LNCaP clone FGC (cell line): ENCODE measurements around the gene CHRND.
"Not testable (repeated sequence)": the region's sequence is repeated elsewhere in the genome, so short reads cannot be mapped to it uniquely, and the experiment has no call there.

Source experiments
- DNase-seq: peaks from one replicate; pipeline ENCODE4 v3.0.0-alpha.2; 2011; ENCODE audit warnings: low read depth
- H3K4me3 ChIP-seq: 2 replicates; pipeline ENCODE4 v1.5.1; 2011; ENCODE audit warnings: mild to moderate bottlenecking, low read depth, low read length, control low read depth
- CTCF ChIP-seq: IDR thresholded peaks from 2 replicates; pipeline ENCODE4 v1.5.1; 2012; ENCODE audit warnings: mild to moderate bottlenecking; ENCODE audit not compliant: control insufficient read depth, insufficient read depth; ENCODE audit errors: extremely low read depth

Gene CHRND

GRCh38 chr2:232567721-232568120, 41.8 kb downstream of the CHRND start:
- TF ChIP-seq CTCF, result no peak
- no peak overlapping the region for H3K4me3 ChIP-seq
- no peak for DNase-seq

- DNase-seq, result no peak
- TF ChIP-seq CTCF, result no peak
- no peak overlapping the region for H3K4me3 ChIP-seq
Observed at GRCh38 chr2:232568161-232568560, 42.2 kb downstream of the CHRND start.

DNA sequence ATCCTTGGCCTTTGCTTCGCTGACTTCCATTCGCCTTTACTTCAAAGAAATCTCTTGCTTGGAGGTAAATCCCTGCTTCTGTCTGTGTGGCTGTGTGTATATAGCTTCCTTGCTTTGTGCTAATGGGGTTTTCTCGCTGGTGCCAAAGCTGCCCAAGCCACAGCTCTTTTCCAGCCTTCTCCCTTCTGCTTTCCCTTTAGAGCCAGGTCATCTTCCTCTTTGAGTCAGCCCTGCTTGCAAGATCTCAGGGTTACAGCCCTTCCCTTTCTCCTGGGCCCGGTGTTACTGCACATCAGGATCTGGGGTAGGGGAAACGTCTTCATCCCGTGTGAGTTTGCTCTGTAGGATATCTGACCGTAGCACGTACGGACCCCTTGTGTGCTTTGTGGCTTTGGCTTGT, 43.6 kb downstream of the CHRND start:
- no peak for TF ChIP-seq CTCF
- no peak for DNase-seq
- no peak overlapping the region for H3K4me3 ChIP-seq

DNA sequence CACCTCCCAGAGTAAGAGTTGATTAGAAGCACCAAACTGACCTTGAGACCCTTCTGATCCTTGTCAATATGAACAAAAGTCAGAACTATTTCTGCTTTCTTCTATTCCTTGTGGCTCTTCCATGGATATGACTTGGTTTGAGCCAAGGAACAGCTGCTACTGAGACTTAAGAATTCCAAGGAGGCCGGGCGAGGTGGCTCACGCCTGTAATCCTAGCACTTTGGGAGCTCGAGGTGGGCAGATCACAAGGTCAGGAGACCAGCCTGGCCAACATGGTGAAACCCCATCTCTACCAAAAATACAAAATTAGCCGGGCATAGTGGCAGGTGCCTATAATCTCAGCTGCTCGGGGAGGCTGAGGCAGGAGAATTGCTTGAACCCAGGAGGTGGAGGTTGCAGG, 44.5 kb downstream of the CHRND start:
- not testable (repeated sequence) for DNase-seq, H3K4me3 ChIP-seq

GRCh38 chr2:232571026-232571474, 45.1 kb downstream of the CHRND start:
- TF ChIP-seq CTCF, result no peak
- DNase-seq, result no peak
- no peak overlapping the region for H3K4me3 ChIP-seq

- no peak for DNase-seq
- H3K4me3 ChIP-seq, result no peak overlapping the region
- TF ChIP-seq CTCF, result no peak
Observed at GRCh38 chr2:232573042-232573441, 47.1 kb downstream of the CHRND start.

DNA sequence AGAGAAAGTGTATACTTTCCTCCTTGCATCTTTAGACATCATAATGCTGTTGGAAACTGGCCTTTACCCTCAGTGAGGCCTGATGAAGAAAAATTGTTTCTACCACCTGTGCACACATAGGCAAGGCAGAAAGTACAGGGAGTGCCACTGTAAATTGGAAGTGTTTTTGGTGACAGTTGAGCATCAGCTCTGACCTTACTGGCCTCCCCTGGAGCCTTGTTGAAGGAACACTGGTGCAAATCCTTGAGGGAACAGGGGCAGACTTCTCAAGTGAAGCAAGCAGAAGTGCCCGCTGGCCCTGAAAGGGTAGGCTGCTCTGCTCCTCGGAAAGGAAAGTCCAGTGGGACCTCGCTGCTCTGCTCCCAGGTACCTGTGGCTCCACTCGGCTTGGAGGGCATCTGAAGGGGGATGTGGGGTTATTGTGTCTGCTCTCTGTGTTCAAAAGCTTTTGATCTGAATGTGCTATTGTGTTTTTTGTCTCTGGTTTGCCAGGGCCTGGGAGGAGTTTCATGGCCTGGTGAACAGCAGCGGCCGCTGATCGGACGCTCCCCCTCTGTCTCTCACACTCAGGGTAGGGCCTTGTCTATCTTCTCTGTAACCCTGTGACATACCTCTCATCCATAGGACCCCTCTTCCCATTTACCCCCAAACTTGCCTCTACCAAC, 47.9 kb downstream of the CHRND start:
- DNase-seq, result no peak
- no peak overlapping the region for H3K4me3 ChIP-seq
- TF ChIP-seq CTCF, result no peak
